ENCODE measurements around the gene GJB4. TPM values are rescaled to one million over a fixed set of nuclear protein-coding genes. Genes with fewer than 3 reads are reported as not detected.

Gene GJB4
- total RNA-seq, 2 experiments from 2014 or later = not detected

DNA sequence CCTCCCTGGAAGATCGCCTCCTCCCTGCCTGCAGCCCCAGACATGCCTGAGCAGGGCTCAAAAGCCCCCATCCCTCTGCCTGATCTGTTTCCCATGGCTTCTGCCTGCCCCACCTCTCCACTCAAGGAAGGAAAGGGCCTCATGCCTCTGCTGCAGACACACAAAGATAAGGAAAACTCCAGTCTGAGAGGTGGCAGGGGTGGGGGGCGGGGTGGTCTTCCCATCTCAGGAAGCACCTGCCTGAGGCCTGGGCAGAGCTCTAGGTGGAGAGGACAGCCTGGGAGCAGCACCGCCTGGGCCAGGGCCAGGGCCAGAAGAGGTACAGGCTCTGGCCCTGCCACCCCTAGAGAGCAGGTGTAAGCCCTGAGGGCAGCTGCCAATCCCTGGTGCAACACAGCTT is 17.4 kb downstream of the GJB4 start:
- POLR2A ChIA-PET = no interaction called here
- CTCF ChIA-PET = interaction anchor here (1.1 to 1.3 kb wide), 2 partner anchors 8 to 75 kb away, joined by 3 read pairs; no protein-coding TSS in a partner anchor

DNA sequence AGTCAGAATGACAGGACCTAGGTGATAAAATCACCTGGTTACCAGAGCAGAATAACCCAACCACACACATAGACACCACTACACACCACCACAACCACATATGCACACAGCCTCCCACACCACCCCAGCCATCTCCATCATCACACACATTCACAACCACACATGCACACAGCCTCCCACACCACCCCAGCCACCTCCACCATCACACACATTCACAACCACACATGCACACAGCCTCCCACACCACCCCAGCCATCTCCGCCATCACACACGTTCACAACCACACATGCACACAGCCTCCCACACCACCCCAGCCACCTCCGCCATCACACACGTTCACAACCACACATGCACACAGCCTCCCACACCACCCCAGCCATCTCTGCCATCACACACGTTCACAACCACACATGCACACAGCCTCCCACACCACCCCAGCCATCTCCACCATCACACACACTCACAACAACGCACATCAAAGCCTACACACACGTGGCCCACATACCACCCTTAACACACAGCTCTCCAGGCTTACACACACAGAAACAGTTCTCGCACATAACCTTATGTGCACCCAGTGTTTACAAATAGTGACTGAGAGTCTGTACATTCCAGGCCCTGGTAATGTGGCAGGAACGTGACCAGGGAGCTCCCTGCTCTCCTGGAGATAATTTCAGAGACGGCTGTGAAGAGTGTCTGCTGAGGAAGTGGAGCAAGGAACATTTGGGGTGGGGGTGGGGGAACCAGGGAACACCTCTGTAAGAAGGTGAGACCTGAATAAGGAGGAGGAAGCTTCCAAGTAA is 18.2 kb downstream of the GJB4 start:
- ChIA-PET CTCF (no interaction called here), POLR2A (no interaction called here)

DNA sequence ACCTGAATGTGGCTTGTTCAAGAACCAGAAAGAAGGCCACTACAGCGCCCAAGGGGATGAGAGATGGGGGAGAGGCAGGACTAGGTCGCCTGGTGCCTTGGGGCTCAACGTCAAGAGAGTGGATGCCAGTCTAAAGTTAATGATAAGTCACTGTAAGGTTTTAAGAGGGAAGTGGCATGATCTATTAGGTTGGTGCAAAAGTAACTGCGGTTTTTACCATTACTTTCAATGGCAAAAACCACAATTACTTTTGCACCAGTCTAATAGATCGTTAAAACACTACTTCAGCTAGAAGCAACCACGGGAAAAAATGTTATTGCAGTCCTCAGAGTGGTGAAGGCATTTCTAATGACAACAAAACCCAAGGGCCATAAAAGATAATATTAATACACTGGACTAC is 18.8 kb downstream of the GJB4 start:
- CTCF ChIA-PET = no interaction called here
- POLR2A ChIA-PET = no interaction called here

DNA sequence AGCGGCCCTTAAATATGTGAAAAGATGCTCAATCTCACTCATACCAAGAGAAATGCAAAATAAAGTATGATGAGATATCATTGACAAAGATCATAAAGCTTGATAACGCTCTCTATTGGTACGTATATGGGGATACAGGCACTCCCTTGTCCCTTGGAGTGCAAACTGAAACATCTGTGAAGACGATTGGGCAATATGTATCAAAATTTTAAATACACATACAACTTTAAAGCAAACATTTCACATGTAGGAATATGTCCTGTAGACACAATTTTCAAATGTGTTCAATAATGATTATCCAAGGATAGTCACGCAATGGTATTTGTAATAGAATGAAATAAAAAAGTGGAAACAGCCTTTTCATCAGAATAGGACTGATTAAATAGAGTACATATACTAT is 19.5 kb downstream of the GJB4 start:
- POLR2A ChIA-PET = no interaction called here
- CTCF ChIA-PET = no interaction called here

DNA sequence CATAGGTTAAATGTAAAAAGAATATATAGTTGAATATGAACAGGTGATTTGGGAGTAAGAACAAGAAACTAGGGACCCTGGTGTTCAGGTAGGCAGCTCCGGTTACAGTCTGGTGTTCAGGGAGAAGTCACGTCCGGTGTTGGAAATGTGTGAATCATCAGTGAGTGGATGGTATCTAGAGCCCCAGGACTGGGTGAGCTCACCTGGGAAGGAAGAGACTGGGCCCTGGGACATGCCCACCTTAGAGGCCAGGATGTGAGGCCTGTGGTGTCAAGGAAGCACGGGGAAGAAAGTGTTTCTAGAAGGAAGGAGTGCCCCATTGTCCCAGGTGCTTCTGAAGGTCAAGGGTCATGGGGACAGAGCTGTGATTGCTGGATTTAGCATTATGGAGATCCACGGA is 20.0 kb downstream of the GJB4 start:
- CTCF ChIA-PET = no interaction called here
- POLR2A ChIA-PET = no interaction called here

DNA sequence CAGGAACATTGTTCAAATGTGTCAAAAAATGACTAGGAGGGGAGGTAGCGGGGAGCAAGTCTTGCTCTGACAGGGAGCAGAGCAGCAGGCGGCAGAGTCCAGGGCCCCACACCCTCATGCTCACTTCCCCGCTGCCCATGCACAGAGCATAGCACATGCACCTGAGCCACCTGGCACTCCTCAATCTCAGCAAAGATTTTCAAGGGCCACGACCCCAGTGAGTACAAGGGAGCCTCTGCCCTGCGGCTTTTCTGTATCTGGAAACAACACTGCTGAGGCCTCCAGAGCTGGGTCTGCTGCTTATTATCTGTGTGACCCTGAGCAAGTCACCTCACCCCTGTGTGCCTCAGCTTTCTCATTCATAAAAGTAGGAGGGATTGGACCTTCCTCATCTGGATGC is 20.4 kb downstream of the GJB4 start:
- ChIA-PET CTCF (no interaction called here), POLR2A (no interaction called here)

DNA sequence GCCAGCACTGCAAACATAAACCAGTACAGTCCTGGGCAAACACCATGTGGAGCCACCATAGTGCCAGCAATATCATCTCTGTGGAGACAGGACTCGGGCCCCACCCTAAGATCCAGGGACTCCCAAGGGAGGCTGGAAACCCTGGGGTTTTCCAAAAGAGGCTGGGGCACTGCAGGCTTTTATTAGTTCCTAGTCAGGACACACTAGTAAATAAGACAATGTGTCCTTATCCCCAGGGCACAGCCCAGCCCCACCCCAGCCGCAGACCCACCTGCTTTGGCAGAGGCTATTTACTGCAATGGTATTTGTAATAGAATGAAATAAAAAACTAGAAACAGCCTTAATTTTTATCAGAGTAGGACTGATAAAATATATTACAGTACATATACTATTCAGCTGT is 21.0 kb downstream of the GJB4 start:
- ChIA-PET POLR2A (no interaction called here), CTCF (no interaction called here)

DNA sequence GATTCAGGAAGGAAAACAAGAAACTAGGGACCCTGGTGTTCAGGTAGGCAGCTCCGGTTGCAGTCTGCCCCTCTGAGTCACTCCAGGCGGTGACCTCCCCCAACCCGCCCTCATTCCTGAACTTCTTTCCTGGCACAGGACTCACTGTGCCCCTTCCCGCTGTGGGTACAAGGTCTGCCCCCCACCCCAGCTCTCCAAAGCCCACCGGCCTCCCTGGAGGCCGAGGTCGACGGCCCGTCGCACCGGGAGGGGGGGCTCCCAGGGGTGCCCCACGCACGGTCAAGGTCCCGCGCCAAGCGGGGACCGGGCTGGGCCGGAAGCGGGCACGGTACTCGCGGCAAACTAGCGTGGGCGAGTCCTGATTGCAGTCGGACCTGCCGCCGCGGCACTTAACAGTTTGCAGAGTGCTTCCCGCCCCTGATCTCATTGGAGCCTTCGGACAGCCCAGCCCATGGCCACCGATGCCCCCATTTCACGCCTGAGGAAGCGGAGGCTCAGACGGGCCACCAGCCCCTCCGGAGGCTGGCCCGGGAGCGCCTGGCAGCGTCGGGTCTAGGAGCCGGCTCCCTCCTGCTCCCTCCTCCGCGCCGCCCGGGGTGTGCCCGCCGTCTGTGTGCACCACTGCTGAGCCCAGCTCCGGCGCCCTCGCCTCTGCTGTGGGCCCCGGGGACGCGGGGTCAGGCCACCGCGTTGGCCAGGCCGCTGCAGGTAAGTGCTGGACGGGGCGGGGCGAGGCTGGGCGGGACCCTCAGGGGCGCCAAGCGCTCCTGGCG is 21.7 kb downstream of the GJB4 start, which contains the start of gene GJB3:
Gene GJB3, plus strand, starts transcription at position 144 of the 773 bp plus-strand sequence. CDS start 3,549 bp downstream, outside the sequence.
- CTCF ChIA-PET = interaction anchor here (1.0 to 1.9 kb wide), 2 partner anchors 71 to 88 kb away, joined by 3 to 10 read pairs; no protein-coding TSS in a partner anchor
- POLR2A ChIA-PET = no interaction called here

DNA sequence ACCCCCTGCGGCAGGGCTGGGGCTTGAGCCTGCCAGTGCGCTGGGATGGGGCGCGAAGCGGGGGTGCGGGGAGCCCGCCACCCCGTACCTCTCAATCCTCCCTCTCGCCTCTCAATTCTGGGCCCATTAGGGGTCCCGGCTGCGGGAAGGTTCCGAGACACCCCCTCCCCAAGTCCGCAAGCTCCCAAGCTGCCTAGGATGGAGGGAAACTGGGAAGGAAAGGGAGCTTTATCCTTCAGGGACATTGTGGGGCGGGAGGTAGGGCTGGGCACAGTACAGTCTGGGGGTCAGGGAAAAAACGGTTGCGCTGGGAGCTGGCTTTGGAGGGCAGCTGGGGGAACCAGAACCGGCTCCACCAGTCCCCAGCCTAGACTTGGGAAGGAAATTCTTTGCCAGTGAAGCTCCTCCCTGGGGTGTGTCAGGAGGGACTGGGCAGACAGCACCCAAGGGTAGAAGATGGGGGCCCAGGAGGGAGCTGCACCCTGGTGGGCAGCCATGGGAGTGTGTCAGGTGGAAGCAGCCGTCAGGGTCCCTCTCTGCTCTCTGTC is 22.4 kb downstream of the GJB4 start:
- POLR2A ChIA-PET = no interaction called here
- CTCF ChIA-PET = interaction anchor here (0.8 to 1.9 kb wide), 3 partner anchors 15 to 87 kb away, joined by 3 to 10 read pairs (median 3); no protein-coding TSS in a partner anchor

DNA sequence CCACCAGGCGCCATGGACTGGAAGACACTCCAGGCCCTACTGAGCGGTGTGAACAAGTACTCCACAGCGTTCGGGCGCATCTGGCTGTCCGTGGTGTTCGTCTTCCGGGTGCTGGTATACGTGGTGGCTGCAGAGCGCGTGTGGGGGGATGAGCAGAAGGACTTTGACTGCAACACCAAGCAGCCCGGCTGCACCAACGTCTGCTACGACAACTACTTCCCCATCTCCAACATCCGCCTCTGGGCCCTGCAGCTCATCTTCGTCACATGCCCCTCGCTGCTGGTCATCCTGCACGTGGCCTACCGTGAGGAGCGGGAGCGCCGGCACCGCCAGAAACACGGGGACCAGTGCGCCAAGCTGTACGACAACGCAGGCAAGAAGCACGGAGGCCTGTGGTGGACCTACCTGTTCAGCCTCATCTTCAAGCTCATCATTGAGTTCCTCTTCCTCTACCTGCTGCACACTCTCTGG is 25.2 kb downstream of the GJB4 start:
- CTCF ChIA-PET = interaction anchor here (0.8 to 1.5 kb wide), 2 partner anchors 9 to 68 kb away, joined by 3 to 8 read pairs; no protein-coding TSS in a partner anchor
- POLR2A ChIA-PET = no interaction called here

DNA sequence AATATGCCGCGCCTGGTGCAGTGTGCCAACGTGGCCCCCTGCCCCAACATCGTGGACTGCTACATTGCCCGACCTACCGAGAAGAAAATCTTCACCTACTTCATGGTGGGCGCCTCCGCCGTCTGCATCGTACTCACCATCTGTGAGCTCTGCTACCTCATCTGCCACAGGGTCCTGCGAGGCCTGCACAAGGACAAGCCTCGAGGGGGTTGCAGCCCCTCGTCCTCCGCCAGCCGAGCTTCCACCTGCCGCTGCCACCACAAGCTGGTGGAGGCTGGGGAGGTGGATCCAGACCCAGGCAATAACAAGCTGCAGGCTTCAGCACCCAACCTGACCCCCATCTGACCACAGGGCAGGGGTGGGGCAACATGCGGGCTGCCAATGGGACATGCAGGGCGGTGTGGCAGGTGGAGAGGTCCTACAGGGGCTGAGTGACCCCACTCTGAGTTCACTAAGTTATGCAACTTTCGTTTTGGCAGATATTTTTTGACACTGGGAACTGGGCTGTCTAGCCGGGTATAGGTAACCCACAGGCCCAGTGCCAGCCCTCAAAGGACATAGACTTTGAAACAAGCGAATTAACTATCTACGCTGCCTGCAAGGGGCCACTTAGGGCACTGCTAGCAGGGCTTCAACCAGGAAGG is 25.8 kb downstream of the GJB4 start:
- CTCF ChIA-PET = interaction anchor here (0.8 to 1.5 kb wide), 2 partner anchors 9 to 67 kb away, joined by 3 to 8 read pairs; no protein-coding TSS in a partner anchor
- POLR2A ChIA-PET = no interaction called here

DNA sequence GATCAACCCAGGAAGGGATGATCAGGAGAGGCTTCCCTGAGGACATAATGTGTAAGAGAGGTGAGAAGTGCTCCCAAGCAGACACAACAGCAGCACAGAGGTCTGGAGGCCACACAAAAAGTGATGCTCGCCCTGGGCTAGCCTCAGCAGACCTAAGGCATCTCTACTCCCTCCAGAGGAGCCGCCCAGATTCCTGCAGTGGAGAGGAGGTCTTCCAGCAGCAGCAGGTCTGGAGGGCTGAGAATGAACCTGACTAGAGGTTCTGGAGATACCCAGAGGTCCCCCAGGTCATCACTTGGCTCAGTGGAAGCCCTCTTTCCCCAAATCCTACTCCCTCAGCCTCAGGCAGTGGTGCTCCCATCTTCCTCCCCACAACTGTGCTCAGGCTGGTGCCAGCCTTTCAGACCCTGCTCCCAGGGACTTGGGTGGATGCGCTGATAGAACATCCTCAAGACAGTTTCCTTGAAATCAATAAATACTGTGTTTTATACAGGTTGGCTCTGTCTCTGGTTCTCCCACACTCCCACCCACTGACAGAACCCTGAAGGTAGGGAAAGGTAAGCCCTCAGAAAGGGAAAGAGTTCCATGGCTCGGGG is 26.4 kb downstream of the GJB4 start:
- ChIA-PET CTCF (interaction anchor here (0.6 to 2.6 kb wide), 7 partner anchors 16 to 81 kb away, joined by 4 to 10 read pairs (median 8); partner anchors contain the start of gene SMIM12), POLR2A (no interaction called here)

DNA sequence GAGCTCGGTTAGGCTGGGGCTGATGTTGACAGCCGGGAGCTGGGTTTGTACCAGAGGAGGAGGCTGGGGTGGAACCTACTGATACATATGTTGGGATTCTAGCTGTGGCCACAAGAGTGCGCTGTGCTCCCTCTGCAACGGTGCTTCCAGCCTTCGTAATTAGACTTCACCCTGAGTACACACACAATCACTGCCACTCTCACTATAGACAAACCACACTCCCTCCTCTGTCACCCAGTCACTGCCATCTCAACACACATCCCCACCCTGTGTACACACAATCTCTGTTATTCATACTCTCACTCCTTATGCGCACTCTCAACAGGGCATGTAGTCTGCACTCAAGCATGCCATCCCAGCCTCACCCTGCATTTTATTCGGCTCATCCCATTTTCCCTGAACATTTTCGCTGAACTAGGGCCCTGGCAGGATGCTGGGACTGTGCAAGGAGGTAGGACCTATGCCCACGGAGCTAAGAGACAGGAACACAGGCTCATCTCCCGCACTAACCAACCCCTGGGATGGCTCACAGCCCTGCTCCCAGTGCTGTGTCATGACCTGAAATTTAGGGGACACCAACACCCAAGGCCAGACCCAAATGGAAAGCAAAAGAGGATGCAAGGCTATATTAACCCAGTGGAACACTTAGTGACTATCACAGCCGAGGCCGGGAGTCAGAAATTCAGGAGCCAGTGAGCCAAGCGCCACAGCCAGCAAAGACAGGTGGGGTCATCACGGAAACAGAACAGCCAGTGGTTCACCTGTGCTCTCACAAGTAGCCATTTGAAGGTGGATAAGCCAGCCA is 27.2 kb downstream of the GJB4 start:
- POLR2A ChIA-PET = interaction anchor here (0.9 kb wide), 1 partner anchor 80 kb away, joined by 3 read pairs; no protein-coding TSS in a partner anchor
- CTCF ChIA-PET = interaction anchor here (0.6 to 2.6 kb wide), 6 partner anchors 15 to 80 kb away, joined by 4 to 10 read pairs (median 6); partner anchors contain the start of gene SMIM12

DNA sequence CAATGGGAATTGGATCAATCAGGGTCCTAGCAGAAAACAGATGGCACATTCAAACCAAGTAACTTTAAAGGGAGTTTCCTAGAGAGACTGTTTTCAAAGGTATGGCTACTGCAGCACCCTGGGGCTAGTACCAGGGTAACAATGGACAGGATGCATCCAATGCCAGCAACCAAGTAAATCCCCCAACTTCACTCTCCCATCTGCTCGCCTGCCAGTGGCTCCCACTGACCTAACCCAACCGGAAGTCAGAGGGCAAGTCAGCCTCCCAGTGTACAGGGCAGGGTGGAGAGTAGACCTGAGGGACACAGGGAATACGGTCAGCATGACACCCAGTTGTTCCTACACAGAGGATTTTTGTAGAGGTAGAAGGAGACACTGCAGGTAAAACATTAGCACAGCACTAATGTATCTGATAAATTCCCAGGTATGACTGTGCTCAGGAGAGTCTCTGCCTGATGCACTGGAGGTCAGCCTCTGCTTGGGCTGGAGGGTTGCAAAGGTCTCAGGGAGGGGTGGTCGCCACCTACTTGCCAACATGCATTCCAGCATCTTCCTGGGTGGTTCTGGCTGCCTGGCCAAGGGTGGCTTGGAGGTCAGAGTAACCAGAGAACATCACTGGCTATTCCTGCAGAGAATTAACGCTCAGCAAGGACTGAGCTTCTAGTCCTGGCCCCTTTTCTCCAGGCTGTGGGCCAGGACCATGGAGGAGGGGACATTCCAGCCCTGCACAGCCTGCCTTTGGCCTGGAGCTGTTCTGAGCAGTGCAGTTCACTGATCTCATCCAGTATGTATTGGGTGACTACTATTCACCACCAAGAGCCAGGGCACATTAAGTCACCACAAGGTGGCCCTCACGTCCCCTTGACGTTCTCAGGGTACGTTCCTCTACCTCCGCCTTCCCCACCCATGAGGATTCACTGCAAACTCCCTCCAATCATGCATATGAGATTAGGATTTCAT is 28.2 kb downstream of the GJB4 start:
- POLR2A ChIA-PET = interaction anchor here (0.9 kb wide), 1 partner anchor 79 kb away, joined by 3 read pairs; no protein-coding TSS in a partner anchor
- CTCF ChIA-PET = interaction anchor here (1.1 to 2.6 kb wide), 3 partner anchors 65 to 77 kb away, joined by 3 to 10 read pairs (median 8); partner anchors contain the start of gene SMIM12

DNA sequence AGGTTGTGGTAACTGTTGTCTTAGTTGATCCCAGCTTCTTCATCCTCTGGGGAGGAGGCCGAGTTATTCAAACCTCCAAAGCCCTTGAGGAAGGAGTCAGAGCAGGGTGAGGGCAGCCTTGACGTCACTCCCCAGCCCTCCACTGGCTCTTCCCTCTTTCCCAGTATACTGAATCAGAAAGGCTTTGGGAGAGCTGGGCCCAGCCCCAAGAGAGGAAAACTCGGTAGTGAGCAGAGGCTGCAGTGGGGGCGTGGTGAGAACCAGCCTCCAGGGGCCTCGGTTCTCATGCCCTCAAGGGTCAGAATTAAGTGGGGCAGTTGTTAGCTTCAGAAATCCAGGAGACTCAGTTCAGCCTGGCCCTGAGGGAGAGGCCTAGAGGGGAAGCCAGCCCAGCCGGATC is 31.4 kb downstream of the GJB4 start:
- ChIA-PET CTCF (interaction anchor here (1.7 kb wide), 1 partner anchor 62 kb away, joined by 5 read pairs; no protein-coding TSS in a partner anchor), POLR2A (no interaction called here)

DNA sequence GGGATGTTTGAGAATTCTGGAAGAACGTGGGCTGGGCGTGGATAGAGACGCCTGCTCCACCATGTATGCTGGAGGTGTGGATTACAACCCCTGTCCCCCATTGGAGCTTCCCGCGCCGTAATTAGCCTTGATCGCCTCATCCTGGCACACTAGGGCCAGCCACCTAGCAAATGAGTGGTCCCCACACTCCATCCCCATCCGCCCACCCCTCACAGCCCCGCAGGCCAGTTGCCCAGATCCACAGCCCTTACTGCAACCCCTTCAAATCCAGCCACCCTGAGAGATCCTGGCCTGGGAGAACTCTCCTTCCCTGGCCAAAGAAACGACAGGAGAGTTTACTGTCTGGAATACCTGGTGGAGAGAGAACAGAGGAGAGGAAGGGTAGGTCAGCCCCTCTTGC is 32.9 kb downstream of the GJB4 start:
- CTCF ChIA-PET = no interaction called here
- POLR2A ChIA-PET = no interaction called here
